GM21515 (cell line): Measurements from ENCODE around the gene GJA8.
A peak's percentile ranks its signal among the peaks of the same experiment; 100 is the strongest.
"Not testable (repeated sequence)": the region's sequence is repeated elsewhere in the genome, so short reads cannot be mapped to it uniquely, and the experiment has no call there.

Source experiments
- ATAC-seq: cut with Tn5 transposase; IDR thresholded peaks from one replicate; pipeline ENCODE4 v1.9.1; 2021; ENCODE audit not compliant: unreplicated experiment

The GJA8 gene

DNA sequence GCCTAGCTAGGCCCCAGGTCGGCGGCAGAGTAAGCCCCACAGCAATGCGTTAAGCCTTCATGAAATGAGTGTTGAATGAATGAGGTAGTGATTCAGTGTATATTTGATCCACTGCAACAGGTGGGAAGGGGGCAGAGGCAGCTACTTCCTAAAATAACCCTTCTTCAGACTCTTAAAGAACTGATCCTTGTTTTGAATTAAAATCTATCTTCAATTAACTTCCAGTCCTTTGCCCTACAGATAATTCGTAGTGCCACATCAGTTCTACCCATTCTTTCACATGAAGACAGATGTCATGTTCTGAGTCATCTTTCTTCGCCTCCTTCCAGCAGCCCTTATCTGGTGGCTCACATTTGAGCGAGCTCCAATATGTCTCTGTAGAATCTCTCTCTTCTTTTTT lies 24.6 kb downstream of the GJA8 start:
- ATAC-seq: not testable (repeated sequence)

DNA sequence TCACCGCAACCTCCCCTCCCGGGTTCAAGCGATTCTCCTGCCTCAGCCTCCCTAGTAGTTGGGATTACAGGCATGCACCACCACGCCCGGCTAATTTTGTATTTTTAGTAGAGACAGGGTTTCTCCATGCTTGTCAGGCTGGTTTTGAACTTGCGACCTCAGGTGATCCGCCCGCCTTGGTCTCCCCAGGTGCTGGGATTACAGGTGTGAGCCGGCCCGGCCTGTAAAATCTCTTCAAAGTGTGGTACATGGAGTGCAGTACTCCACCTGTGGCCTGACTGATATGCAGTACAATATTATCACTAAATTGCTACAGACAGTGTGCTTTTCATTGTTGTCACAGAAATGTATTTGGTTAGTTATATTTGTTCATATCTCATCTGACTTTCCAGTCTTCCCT lies 25.1 kb downstream of the GJA8 start:
- not testable (repeated sequence) for ATAC-seq

DNA sequence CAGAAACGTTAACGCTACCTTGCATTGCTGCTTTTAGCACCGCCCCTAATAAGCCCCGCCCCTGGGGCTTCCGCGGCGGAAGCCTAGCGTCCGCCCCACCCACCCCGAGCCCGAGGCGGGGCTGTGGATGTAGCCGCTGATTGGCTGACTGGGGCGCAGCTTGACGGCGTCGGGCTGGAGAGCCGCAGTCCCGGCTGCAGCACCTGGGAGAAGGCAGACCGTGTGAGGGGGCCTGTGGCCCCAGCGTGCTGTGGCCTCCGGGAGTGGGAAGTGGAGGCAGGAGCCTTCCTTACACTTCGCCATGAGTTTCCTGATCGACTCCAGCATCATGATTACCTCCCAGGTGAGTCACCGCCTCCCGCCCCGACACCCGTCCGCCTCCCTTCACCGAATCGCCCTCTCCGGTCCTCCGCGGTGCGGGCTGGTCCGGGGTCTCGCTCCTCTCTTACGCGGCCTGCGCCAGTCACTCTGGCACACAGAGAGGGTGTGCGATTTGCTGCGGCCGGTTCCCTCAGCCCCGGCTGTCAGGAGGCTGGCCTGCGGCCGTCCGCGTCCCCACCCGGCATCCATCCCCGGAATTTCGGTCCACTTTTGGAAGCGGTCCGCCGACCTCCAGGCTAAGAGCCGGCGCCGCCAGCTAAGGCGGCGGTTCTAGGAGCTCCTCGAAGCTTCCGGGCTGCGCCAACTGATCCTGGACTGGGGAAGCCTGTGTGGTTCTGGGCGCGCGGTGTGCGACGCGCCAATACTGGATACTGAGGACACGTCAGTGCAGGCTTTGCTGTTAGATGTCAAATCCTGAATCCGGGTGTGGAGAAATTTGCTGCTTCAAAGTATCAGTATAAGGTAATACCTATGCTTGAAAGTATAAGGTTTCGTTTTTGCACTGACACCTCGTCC lies 25.9 kb downstream of the GJA8 start, which contains the start of gene GPR89B:
GPR89B (plus strand) TSS at position 185 of the 897 bp plus-strand sequence; CDS start at position 302, 117 bp downstream.
- peak; percentile 95 for ATAC-seq

DNA sequence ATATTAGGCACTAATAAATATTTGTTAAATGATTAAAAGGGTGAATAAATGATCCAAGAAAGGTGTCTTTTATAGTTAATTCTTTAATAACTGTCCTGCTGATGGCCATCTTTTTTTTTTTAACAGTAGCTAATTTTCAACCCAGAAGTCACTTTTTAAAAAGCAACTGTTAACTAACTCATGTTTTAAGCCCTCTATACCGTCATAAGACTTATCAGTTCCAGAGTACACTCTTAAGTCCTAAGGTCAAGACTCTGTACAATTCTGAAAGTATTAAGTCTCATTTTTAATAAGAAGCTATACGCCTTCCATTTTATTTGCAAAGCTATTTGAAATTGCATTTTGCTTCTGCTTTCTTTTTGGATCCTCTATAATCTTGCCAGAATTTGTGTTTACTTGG lies 28.5 kb downstream of the GJA8 start:
- not testable (repeated sequence) for ATAC-seq

DNA sequence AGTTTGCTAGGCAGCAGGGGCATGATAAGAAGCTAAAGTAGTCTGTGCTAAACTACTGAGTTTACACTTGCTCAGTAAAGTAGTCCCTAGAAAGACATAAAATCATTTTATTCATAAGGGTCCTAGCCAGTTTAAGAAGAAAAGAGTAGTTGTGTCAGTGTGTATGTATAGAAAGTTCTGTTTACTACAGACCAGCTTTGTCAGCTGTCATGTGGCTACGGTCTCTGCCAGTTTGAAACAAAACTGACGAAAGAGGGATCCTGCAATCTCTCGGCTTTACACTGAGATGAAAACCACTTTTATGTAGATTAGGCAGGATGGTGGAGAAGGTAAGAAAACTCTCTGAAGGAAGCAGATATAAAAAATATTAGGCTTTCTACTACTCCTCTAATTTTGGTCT lies 32.7 kb downstream of the GJA8 start:
- ATAC-seq: not testable (repeated sequence)

DNA sequence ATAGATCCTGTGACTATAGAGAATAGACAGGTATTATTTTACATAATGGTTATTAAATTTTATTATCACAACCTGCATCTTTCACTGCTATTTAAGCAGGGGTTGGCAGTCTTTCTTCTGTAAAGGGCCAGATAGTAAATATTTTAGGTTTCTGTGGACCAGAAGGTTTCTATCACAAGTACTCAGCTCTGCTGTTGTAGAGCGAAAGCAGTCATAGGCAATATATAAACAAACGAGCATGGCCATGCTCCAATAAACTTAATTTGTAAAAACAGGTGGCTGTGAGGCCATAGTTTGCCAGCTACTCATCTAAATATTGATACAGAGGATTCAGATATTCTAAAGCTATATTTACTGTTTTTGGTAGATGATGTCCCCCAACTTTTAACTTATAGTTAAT lies 37.9 kb downstream of the GJA8 start:
- not testable (repeated sequence) for ATAC-seq

DNA sequence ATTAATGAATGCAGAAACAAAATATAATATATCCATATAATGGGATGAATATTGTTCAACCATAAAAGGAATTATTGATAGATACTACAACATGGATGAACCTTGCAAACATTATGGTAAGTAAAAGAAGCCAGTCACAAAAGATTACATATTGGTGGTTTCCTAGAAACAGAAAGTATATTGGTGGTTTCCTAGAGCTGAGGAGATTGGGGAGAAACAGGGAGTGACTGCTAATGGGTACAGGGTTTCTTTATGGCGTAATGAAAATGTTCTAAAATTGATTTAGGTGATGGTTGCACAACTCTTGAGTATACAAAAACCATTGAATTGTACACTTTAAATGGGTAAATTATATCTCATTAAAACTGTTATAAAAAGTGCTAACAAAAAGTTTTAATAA lies 40.0 kb downstream of the GJA8 start:
- not testable (repeated sequence) for ATAC-seq

DNA sequence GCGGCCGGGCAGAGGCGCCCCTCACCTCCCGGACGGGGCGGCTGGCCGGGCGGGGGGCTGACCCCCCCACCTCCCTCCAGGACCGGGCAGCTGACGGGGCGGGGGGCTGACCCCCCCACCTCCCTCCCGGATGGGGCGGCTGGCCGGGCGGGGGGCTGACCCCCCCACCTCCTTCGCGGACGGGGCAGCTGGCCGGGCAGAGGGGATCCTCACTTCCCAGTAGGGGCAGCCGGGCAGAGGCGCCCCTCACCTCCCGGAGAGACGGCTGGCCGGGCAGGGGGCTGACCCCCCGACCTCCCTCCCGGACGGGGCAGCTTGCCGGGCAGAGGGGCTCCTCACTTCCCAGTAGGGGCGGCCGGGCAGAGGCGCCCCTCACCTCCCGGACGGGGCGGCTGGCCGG lies 46.9 kb downstream of the GJA8 start:
- ATAC-seq: not testable (repeated sequence)
